Activated CD8-positive, alpha-beta memory T cell treated with anti-CD3 and anti-CD28 coated beads for 36 hours (primary cell): ENCODE results near the gene TK2. TPM values are rescaled to one million over a fixed set of nuclear protein-coding genes. Genes with fewer than 3 reads are reported as not detected.

Experiments used
- CTCF ChIA-PET: fragments of 350-600 bp; sonication (Branson Sonifier 250); formaldehyde crosslinking; loops from one replicate; lab custom pipeline; 2021; ENCODE audit warnings: antibody characterized with exemption; lab: Charles Lee
- POLR2A ChIA-PET: fragments of 350-600 bp; sonication (Branson Sonifier 250); formaldehyde crosslinking; loops from one replicate; lab custom pipeline; 2021; ENCODE audit warnings: antibody characterized with exemption; lab: Charles Lee
- total RNA-seq, 2 experiments: library from RNA; stranded (reverse); gene quantifications; one replicate each; pipeline ENCODE4 v1.2.3, GENCODE V29; 2021

Gene TK2
- total RNA-seq = 1 to 10 TPM; 4.4 to 4.6 TPM

GRCh38 chr16:66549284-66550131 lies at the start of gene TK2:
TK2 (minus strand) TSS chr16:66550122; CDS start chr16:66550061, 61 bp downstream.
- ChIA-PET POLR2A (interaction anchor here (1.0 kb wide), 1 partner anchor 54 kb away, joined by 5 read pairs; no protein-coding TSS in a partner anchor), CTCF (interaction anchor here (1.4 kb wide), 1 partner anchor 142 kb away, joined by 4 read pairs; no protein-coding TSS in a partner anchor)

- POLR2A ChIA-PET = no interaction called here
- CTCF ChIA-PET = interaction anchor here (1.0 to 2.0 kb wide), 5 partner anchors 9 to 75 kb away, joined by 3 to 6 read pairs (median 3); partner anchors contain the start of gene CMTM2
Measured at GRCh38 chr16:66598111-66598510, 48.2 kb upstream of the TK2 start.

DNA sequence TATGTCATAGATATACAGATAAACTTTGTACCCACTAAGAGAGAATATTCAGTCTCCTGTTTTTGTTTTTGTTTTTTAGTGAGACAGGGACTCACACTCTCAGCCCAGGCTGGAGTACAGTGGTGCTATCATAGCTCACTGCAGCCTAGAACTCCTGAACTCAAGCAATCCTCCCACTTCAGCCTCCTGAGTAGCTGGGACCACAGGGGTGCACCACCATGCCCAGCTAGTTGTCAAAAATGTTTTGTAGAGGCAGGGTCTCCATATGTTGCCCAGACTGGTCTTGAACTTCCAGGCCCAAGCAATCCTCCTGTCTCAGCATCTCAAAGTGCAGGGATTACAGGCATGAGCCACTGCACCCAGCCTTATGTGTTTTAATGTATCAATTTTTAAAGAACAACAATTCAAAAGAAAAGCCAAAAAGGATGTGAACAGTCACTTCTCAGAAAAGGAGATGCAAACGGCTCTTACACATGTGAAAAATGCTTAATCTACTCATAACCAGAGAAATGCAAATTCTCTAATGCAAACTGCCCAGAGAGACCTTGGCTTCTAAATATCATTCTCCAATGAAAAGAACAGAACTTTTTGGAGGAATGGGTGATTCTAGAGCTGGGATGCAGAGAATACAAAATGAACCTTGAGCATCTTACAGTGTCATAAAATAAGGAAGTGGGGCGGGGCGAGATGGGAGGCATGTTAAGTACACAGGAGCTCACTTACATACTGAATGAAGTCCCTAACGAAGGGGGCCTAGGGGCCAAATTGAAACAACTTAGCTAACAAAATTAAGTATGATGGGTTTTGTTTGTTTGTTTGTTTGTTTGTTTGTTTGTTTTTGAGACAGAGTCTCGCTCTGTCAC lies 47.3 kb upstream of the TK2 start:
- CTCF ChIA-PET = interaction anchor here (1.1 to 2.0 kb wide), 4 partner anchors 8 to 74 kb away, joined by 3 to 6 read pairs (median 4); no protein-coding TSS in a partner anchor
- POLR2A ChIA-PET = no interaction called here

DNA sequence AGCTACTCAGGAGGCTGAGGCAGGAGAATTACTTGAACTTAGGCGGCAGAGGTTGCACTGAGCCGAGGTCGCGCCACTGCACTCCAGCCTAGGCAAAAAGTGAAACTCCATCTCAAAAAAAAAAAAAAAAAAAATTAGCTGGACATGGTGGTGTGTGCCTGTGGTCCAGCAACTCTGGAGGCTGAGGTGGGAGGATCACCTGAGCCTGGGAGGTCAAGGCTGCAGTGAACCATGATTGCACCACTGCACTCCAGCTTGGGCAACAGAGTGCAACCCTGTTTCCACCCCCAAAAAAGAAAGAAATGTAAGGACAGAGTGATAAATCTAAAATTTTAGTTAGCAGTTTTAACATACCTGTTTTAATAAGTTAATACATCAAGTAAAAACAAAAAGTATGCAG lies 46.6 kb upstream of the TK2 start:
- ChIA-PET CTCF (interaction anchor here (1.2 to 2.0 kb wide), 2 partner anchors 8 to 12 kb away, joined by 3 to 4 read pairs; partner anchors contain the start of gene CMTM3), POLR2A (interaction anchor here (0.6 kb wide), 1 partner anchor 16 kb away, joined by 4 read pairs; no protein-coding TSS in a partner anchor)

GRCh38 chr16:66594739-66595138 lies 44.8 kb upstream of the TK2 start:
- ChIA-PET CTCF (no interaction called here), POLR2A (no interaction called here)

DNA sequence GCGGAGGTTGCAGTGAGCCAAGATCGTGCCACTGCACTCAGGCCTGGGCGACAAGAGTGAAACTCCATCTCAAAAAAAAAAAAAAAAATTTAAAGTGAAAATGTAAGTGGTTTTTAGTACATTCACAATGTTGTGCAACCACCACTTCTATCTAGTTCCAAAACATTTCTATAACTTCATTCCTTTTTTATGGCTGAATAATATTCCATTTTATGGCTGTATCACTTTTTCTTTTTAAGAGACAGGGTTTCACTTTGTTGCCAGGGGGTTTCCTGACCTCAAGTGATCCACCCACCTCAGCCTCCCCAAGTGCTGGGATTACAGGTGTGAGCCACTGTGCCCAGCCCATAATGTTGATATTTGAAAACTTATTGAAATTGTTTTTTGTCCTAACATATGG lies 42.9 kb upstream of the TK2 start:
- ChIA-PET CTCF (no interaction called here), POLR2A (no interaction called here)

DNA sequence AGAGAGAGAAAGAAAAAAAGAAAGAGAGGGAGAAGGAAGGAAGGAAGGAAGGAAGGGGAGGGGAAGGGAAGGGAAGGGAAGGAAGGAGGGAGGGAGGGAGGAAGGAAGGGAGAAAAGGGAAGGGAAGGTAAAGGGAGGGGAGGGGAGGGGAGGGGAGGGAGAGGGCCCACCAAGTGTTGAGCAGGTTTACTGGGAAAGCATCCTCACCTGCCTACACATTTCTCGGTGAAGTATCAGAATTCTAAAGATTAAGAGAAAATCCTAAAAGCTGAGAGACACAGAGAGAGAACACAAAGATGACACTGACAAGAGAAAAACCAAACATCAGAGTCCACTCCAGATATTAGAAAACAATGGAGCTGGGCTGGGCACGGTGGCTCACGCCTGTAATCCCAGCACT lies 42.3 kb upstream of the TK2 start:
- POLR2A ChIA-PET = no interaction called here
- CTCF ChIA-PET = interaction anchor here (0.6 kb wide), 1 partner anchor 87 kb away, joined by 5 read pairs; no protein-coding TSS in a partner anchor

DNA sequence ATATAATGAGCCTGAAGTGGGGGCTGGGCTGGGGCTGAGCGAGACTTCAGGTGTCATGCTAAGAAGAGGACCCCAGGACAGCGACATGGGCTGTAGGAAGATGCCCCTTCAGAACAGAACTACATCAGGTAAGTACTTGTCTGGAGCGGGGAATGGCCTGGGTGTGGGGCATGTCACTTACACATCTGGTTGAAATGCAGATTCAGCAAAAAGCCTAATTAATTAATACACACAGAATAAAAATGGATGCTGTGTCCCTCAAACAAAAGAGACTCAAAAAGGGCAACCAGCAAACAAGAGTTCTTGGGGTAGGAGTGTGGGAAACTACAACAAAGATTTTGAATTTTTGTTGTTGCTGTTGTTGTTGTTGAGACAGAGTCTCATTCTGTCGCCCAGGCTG lies 41.1 kb upstream of the TK2 start:
- CTCF ChIA-PET = interaction anchor here (0.8 to 2.3 kb wide), 6 partner anchors 13 to 184 kb away, joined by 3 to 11 read pairs (median 4); no protein-coding TSS in a partner anchor
- POLR2A ChIA-PET = interaction anchor here (1.3 kb wide), 1 partner anchor 13 kb away, joined by 3 read pairs; no protein-coding TSS in a partner anchor

DNA sequence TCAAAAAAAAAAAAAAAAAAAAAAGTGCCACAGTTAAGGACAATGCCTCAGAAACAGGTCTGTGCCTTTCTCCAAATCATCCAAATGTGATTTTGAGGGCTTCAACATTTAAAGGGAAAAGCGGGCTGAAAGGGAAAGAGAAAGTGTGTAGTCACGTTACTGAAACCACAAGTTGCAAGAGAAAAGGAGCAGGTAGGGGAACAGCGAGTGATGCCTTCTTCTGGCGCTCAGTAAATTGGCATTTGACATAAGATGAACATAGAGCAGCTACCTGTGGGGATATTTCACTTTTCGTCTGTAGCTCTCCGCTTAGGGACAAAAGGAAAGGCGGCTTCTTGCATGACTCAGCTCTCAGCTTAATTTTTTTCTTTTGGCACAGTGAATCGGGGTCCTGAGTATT lies 40.4 kb upstream of the TK2 start:
- CTCF ChIA-PET = interaction anchor here (0.8 to 2.3 kb wide), 8 partner anchors 14 to 184 kb away, joined by 3 to 11 read pairs (median 6); no protein-coding TSS in a partner anchor
- POLR2A ChIA-PET = interaction anchor here (0.6 to 1.3 kb wide), 2 partner anchors 11 to 14 kb away, joined by 3 to 6 read pairs; no protein-coding TSS in a partner anchor

DNA sequence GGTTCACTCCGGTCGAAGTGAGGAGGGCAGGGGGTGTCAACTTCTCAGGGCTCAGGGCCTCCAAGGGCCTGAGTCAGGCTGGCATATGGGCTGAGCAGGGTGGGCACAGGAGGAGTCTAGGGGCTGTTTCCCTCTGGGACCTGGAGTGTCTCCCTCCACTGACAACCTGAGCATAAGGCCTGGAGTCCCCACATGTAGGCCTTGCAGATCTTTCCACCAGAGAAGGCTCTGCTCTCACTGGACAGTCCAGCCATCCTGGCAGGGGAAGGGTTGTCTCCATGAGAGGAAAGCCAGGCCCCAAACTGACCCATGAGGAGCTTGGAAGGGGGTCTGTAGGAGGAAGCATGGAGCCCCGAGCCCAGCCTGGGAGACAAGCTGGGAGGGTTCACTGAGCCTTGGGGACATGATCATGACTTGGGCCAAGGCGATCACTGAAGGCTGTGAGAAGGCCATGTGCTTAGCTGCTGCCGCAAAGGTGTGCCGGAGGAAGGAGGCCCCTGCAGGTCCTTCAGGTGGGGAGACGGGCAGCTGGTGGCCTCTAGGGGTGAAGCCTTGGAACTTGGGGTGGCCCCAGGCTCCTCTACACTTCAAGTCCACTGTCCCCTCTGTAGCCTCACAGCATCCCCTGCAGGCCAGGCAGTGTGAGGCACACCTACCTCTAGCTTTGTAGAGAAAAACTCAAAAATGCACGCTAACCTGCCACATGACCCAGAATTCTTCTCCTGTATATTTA lies 39.2 kb upstream of the TK2 start:
- POLR2A ChIA-PET = interaction anchor here (1.2 kb wide), 1 partner anchor 25 kb away, joined by 3 read pairs; no protein-coding TSS in a partner anchor
- CTCF ChIA-PET = interaction anchor here (0.9 to 2.3 kb wide), 17 partner anchors 8 to 231 kb away, joined by 3 to 13 read pairs (median 4); partner anchors contain the start of gene CMTM2

GRCh38 chr16:66587881-66588600 lies 38.1 kb upstream of the TK2 start:
- ChIA-PET CTCF (interaction anchor here (1.3 to 1.9 kb wide), 3 partner anchors 9 to 182 kb away, joined by 3 to 13 read pairs (median 11); partner anchors contain the start of gene CMTM2), POLR2A (no interaction called here)

GRCh38 chr16:66585481-66586239 lies 35.7 kb upstream of the TK2 start:
- POLR2A ChIA-PET = no interaction called here

DNA sequence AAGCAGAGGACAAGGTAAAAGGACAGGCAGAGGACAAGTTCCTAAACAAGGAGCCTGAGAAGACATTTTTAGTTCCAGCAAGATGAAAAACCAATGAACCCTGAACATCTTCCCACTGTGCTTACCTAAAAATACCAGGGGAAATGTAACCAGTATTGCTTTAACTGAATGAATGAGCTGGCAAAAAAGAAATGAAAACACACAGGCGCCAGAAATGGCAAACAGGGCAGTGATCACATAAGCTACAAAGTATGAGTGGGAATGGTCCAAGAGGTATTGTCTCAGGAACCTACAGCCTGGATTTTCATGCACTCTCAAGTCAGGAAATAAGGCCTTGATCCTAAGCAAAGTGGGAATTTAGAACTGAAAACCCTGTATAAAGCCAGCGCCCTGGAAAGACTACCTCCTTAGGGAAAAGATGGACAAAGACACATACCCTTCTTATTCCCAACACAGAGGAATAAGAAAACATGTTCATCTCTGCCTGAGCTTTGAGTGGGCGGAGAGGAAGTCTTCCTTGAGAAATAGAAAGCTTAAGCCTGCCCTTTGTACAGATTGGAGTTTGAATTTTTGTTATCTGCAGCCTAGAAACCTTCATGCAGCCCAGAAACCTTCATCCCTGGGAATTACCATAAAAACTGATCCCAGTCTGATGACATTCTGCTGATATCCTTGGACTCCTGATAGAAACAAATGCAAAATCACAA lies 31.5 kb upstream of the TK2 start:
- ChIA-PET POLR2A (no interaction called here), CTCF (no interaction called here)

More at GRCh38 chr16:66585481-66586239, 35.7 kb upstream of the TK2 start:
- CTCF ChIA-PET = no interaction called here

DNA sequence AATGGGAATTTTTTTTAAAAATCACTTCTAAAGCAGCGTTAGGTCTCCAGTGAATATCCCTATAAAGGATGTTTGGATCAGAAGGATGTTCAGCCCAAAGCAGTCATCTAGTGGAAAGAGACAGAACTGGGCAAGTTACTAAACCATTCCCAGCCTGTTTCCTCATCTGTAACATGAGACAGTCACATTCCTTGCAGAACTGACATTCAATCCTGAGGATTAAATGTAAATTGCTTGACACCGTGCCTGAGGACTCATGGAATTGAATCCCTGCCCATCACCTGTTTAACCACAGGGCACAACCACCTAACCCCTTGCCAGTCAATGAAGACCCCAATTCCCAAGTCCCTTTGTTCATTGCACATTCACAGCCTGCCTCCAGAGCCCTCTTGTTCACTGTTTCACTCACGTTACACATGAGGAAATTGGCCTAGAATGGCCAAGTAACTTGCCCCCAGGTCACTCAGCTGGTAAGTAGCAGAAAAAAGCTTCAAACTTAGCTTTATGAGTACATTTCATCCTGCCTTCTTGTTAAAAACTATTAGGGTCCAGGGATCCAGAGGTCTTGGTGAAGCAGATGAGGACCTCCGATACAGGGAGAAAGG lies 30.8 kb upstream of the TK2 start:
- ChIA-PET POLR2A (interaction anchor here (0.5 kb wide), 1 partner anchor 15 kb away, joined by 4 read pairs; no protein-coding TSS in a partner anchor), CTCF (interaction anchor here (1.3 to 2.4 kb wide), 3 partner anchors 8 to 27 kb away, joined by 4 to 11 read pairs (median 5); no protein-coding TSS in a partner anchor)
